Mesenchymal stem cell (in vitro differentiated cells and primary cell): ENCODE data around the gene LRRC37A3.
"Not testable (repeated sequence)": the region's sequence is repeated elsewhere in the genome, so short reads cannot be mapped to it uniquely, and the experiment has no call there.

Source experiments
- DNase-seq: peaks from one replicate; pipeline ENCODE4 v3.0.0-alpha.2; 2013
- H2AFZ ChIP-seq: one replicate; pipeline ENCODE4 v1.6.1; 2013; ENCODE audit warnings: low read depth, mild to moderate bottlenecking, control low read depth, inconsistent platforms, low read length, moderate library complexity
- H2AK5ac ChIP-seq: 2 replicates; pipeline ENCODE4 v1.6.1; 2013; ENCODE audit warnings: low read length, moderate library complexity, mild to moderate bottlenecking, inconsistent platforms; ENCODE audit not compliant: severe bottlenecking
- H2BK120ac ChIP-seq: one replicate; pipeline ENCODE4 v1.6.1; 2013; ENCODE audit warnings: low read depth, mild to moderate bottlenecking, inconsistent platforms, low read length, moderate library complexity
- H2BK12ac ChIP-seq, 2 experiments: one replicate each; pipeline ENCODE4 v1.6.1; 2013; ENCODE audit warnings: inconsistent platforms in 2 of 2, low read length in 2 of 2, mild to moderate bottlenecking in 2 of 2, moderate library complexity in 2 of 2, control low read depth in 1 of 2
- H2BK15ac ChIP-seq: one replicate; pipeline ENCODE4 v1.6.1; 2013; ENCODE audit warnings: mild to moderate bottlenecking, low read depth, inconsistent platforms; ENCODE audit not compliant: poor library complexity, severe bottlenecking
- H2BK5ac ChIP-seq: 2 replicates; pipeline ENCODE4 v1.6.1; 2013; ENCODE audit warnings: low read depth, mild to moderate bottlenecking, low read length, control low read depth, inconsistent platforms; ENCODE audit not compliant: poor library complexity, severe bottlenecking
- H3K14ac ChIP-seq, 2 experiments: one replicate each; pipeline ENCODE4 v1.6.1; 2013; ENCODE audit warnings: inconsistent platforms in 2 of 2, low read length in 2 of 2, control low read depth in 1 of 2, mild to moderate bottlenecking in 1 of 2, moderate library complexity in 1 of 2
- H3K18ac ChIP-seq, 2 experiments: one replicate each; pipeline ENCODE4 v1.6.1; 2013; ENCODE audit warnings: inconsistent platforms in 2 of 2, low read length in 2 of 2, control low read depth in 1 of 2, low read depth in 1 of 2, mild to moderate bottlenecking in 1 of 2
- H3K23ac ChIP-seq, 2 experiments: one replicate each; pipeline ENCODE4 v1.6.1; 2013; ENCODE audit warnings: inconsistent platforms in 2 of 2, low read length in 2 of 2, mild to moderate bottlenecking in 2 of 2, moderate library complexity in 2 of 2, control low read depth in 1 of 2
- H3K27ac ChIP-seq: 2 replicates; pipeline ENCODE4 v1.5.1; 2013; ENCODE audit warnings: mild to moderate bottlenecking, moderate library complexity, low read length, control low read depth, inconsistent platforms; ENCODE audit not compliant: poor library complexity, severe bottlenecking
- H3K27me3 ChIP-seq, 2 experiments: 2 replicates each; pipeline versions ENCODE4 v1.6.1 to v1.7.0; 2013; ENCODE audit warnings: low read length in 2 of 2, mild to moderate bottlenecking in 2 of 2, moderate library complexity in 2 of 2, control low read depth in 1 of 2, inconsistent platforms in 1 of 2; ENCODE audit not compliant: control insufficient read depth in 1 of 2, insufficient read depth in 1 of 2
- H3K36me3 ChIP-seq, 2 experiments: 2 replicates each; pipeline versions ENCODE4 v1.6.1 to v1.7.0; 2013; ENCODE audit warnings: low read length in 2 of 2, control low read depth in 1 of 2, inconsistent platforms in 1 of 2, low read depth in 1 of 2, mild to moderate bottlenecking in 1 of 2; ENCODE audit not compliant: insufficient read depth in 2 of 2, control insufficient read depth in 1 of 2
- H3K4ac ChIP-seq, 2 experiments: one replicate each; pipeline ENCODE4 v1.6.1; 2013; ENCODE audit warnings: inconsistent platforms in 2 of 2, low read length in 2 of 2, mild to moderate bottlenecking in 2 of 2, moderate library complexity in 2 of 2, control low read depth in 1 of 2, low read depth in 1 of 2
- H3K4me1 ChIP-seq: 2 replicates; pipeline ENCODE4 v1.6.1; 2013; ENCODE audit warnings: low read depth, low read length, control low read depth; ENCODE audit not compliant: control insufficient read depth, insufficient read depth
- H3K4me2 ChIP-seq: 2 replicates; pipeline ENCODE4 v1.6.1; 2013; ENCODE audit warnings: low read length, mild to moderate bottlenecking, inconsistent platforms; ENCODE audit not compliant: poor library complexity, severe bottlenecking
- H3K4me3 ChIP-seq, 2 experiments: 2 replicates each; pipeline versions ENCODE4 v1.5.1 to v1.7.0; 2013; ENCODE audit warnings: low read length in 2 of 2, mild to moderate bottlenecking in 2 of 2, control low read depth in 1 of 2, low read depth in 1 of 2; ENCODE audit not compliant: insufficient read depth in 1 of 2
- H3K79me1 ChIP-seq: replicated peaks from 2 replicates; pipeline ENCODE4 v1.6.1; 2013; ENCODE audit warnings: mild to moderate bottlenecking, control low read depth, low read length, inconsistent platforms; ENCODE audit not compliant: poor library complexity, severe bottlenecking
- H3K9ac ChIP-seq: 2 replicates; pipeline ENCODE4 v1.7.0; 2013; ENCODE audit warnings: mild to moderate bottlenecking, low read length, moderate library complexity
- H3K9me3 ChIP-seq: 2 replicates; pipeline ENCODE4 v1.7.0; 2013; ENCODE audit warnings: mild to moderate bottlenecking, low read length; ENCODE audit not compliant: control insufficient read depth
- H4K8ac ChIP-seq: one replicate; pipeline ENCODE4 v1.6.1; 2013; ENCODE audit warnings: inconsistent platforms, mild to moderate bottlenecking, low read length, moderate library complexity
- H4K91ac ChIP-seq: one replicate; pipeline ENCODE4 v1.6.1; 2013; ENCODE audit warnings: mild to moderate bottlenecking, low read length, inconsistent platforms
- WGBS: methylation state at CpG from one replicate; pipeline ENCODE4 v1.1.7; 2013; ENCODE audit warnings: mixed read lengths; 5-methylcytosine and 5-hydroxymethylcytosine counted together

The LRRC37A3 gene

GRCh38 chr17:64963814-64964213 lies 44.5 kb upstream of the LRRC37A3 start:
- not testable (repeated sequence) for H3K4me3 ChIP-seq, H3K27me3 ChIP-seq, H4K8ac ChIP-seq, H3K14ac ChIP-seq, H3K9me3 ChIP-seq, H3K4ac ChIP-seq, H3K23ac ChIP-seq, H3K9ac ChIP-seq, H2BK120ac ChIP-seq, H3K36me3 ChIP-seq, H3K79me1 ChIP-seq, DNase-seq, H2BK5ac ChIP-seq, H2BK12ac ChIP-seq, H3K27ac ChIP-seq, H3K18ac ChIP-seq, H2BK15ac ChIP-seq, H3K4me1 ChIP-seq, H4K91ac ChIP-seq, H2AK5ac ChIP-seq, H2AFZ ChIP-seq, H3K4me2 ChIP-seq
- 98% methylated on average over 2 of the region's 2 CpGs for WGBS

GRCh38 chr17:64961563-64962378 lies 42.5 kb upstream of the LRRC37A3 start:
- not testable (repeated sequence) for H3K14ac ChIP-seq, H3K23ac ChIP-seq, H2BK120ac ChIP-seq, H2BK15ac ChIP-seq, H2BK5ac ChIP-seq, H3K4me1 ChIP-seq, H3K9me3 ChIP-seq, H2AK5ac ChIP-seq, H3K36me3 ChIP-seq, H3K27ac ChIP-seq, H3K27me3 ChIP-seq, H3K18ac ChIP-seq, H4K91ac ChIP-seq, H4K8ac ChIP-seq, H3K4ac ChIP-seq, H2AFZ ChIP-seq, H3K4me2 ChIP-seq, H3K79me1 ChIP-seq
- H2BK12ac ChIP-seq = peak overlapping the region in 1 of 2 experiments; percentile 6
- H3K9ac ChIP-seq = peak overlapping the region; percentile 54
- 12% methylated on average over 12 of the region's 13 CpGs for WGBS
- peak overlapping the region in 1 of 2 experiments; percentile 40 for H3K4me3 ChIP-seq
- DNase-seq = peak; percentile 79

- no peak overlapping the region for H2BK5ac ChIP-seq
- no peak overlapping the region for H2BK15ac ChIP-seq
- no peak overlapping the region for H3K14ac ChIP-seq
- H2BK12ac ChIP-seq = no peak overlapping the region
- no peak overlapping the region for H2BK120ac ChIP-seq
- H3K79me1 ChIP-seq = peaks cover 3% of the 10 kb centered on the region
- H3K36me3 ChIP-seq = no peaks in the 10 kb centered on the region
- H3K9me3 ChIP-seq = no peaks in the 10 kb centered on the region
- no peak for DNase-seq
- no peak overlapping the region for H2AK5ac ChIP-seq
- no peak overlapping the region for H3K27ac ChIP-seq
- H3K23ac ChIP-seq = no peak overlapping the region
- no peak overlapping the region for H3K18ac ChIP-seq
- no peak overlapping the region for H2AFZ ChIP-seq
- H3K4ac ChIP-seq = no peak overlapping the region
- WGBS = no CpG with 5 or more reads among the region's 1 CpG
- no peak overlapping the region for H3K4me3 ChIP-seq
- no peak overlapping the region for H4K8ac ChIP-seq
- no peak overlapping the region for H3K4me2 ChIP-seq
- H3K9ac ChIP-seq = no peak overlapping the region
- no peaks in the 10 kb centered on the region for H3K4me1 ChIP-seq
- no peaks in the 10 kb centered on the region for H3K27me3 ChIP-seq
- no peak overlapping the region for H4K91ac ChIP-seq
Measured at GRCh38 chr17:64951877-64952276, 32.6 kb upstream of the LRRC37A3 start.

GRCh38 chr17:64950871-64951270 lies 31.6 kb upstream of the LRRC37A3 start:
- DNase-seq = no peak
- Histone ChIP-seq H3K14ac (no peak overlapping the region), H3K9me3 (no peaks in the 10 kb centered on the region), H3K27ac (no peak overlapping the region), H3K79me1 (peaks cover 3% of the 10 kb centered on the region), H3K4me3 (no peak overlapping the region), H3K27me3 (no peaks in the 10 kb centered on the region), H2BK120ac (no peak overlapping the region), H3K18ac (no peak overlapping the region), H3K4me2 (no peak overlapping the region), H3K4ac (no peak overlapping the region), H3K4me1 (no peaks in the 10 kb centered on the region), H2AFZ (no peak overlapping the region), H4K8ac (no peak overlapping the region), H2AK5ac (no peak overlapping the region), H2BK15ac (no peak overlapping the region), H3K9ac (no peak overlapping the region), H2BK5ac (no peak overlapping the region), H3K36me3 (no peaks in the 10 kb centered on the region), H2BK12ac (no peak overlapping the region), H4K91ac (no peak overlapping the region), H3K23ac (no peak overlapping the region)
- WGBS = 100% methylated on average over 3 of the region's 5 CpGs
